ENCODE measurements around the gene PABPN1L.

PABPN1L gene

DNA sequence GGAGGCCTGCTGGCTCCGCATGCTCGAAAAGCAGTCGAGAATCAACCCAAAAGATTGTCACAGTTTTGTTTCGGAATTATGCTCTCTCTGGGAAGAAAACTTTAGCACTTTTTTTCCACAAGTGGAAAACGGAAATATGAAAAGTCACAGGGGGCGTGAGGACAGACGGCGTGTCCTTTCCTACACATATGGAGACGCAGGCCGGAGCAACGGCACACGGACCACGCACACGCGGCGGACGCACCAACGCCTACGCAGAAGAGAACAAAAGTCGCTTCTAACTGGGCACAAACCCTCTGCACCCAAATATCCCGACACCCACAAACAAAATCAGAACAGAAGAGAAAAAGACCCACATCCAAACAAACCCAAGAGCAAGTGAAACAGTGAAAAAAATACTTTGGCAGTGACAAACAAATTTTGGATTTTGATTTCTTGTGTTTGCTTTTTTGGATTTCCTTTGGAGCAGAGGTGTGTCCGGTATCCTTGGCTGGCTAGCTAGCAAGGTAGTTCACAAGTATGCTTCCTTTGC is 9.3 kb upstream of the PABPN1L start:
- TF ChIP-seq TAF1 (IDR thresholded peaks at IDR 0.05; ENCODE audit: borderline replicate concordance, insufficient read depth, low read length) (no peak), POLR2AphosphoS5 (IDR thresholded peaks at IDR 0.05; ENCODE audit: low read depth, low read length) (no peak), FOXP2 (optimal IDR thresholded peaks at IDR 0.05; ENCODE audit: borderline replicate concordance, extremely low read depth, extremely low read length, insufficient read depth) (no peak), SIN3A (IDR thresholded peaks at IDR 0.05; ENCODE audit: borderline replicate concordance, insufficient read depth, low read length) (no peak)
- TF ChIP-seq, protein P1, sequence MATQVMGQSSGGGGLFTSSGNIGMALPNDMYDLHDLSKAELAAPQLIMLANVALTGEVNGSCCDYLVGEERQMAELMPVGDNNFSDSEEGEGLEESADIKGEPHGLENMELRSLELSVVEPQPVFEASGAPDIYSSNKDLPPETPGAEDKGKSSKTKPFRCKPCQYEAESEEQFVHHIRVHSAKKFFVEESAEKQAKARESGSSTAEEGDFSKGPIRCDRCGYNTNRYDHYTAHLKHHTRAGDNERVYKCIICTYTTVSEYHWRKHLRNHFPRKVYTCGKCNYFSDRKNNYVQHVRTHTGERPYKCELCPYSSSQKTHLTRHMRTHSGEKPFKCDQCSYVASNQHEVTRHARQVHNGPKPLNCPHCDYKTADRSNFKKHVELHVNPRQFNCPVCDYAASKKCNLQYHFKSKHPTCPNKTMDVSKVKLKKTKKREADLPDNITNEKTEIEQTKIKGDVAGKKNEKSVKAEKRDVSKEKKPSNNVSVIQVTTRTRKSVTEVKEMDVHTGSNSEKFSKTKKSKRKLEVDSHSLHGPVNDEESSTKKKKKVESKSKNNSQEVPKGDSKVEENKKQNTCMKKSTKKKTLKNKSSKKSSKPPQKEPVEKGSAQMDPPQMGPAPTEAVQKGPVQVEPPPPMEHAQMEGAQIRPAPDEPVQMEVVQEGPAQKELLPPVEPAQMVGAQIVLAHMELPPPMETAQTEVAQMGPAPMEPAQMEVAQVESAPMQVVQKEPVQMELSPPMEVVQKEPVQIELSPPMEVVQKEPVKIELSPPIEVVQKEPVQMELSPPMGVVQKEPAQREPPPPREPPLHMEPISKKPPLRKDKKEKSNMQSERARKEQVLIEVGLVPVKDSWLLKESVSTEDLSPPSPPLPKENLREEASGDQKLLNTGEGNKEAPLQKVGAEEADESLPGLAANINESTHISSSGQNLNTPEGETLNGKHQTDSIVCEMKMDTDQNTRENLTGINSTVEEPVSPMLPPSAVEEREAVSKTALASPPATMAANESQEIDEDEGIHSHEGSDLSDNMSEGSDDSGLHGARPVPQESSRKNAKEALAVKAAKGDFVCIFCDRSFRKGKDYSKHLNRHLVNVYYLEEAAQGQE (IDR thresholded peaks at IDR 0.05; ENCODE audit: insufficient read depth in 1 of 2, low read depth in 2 of 2, low read length in 2 of 2): no peak

DNA sequence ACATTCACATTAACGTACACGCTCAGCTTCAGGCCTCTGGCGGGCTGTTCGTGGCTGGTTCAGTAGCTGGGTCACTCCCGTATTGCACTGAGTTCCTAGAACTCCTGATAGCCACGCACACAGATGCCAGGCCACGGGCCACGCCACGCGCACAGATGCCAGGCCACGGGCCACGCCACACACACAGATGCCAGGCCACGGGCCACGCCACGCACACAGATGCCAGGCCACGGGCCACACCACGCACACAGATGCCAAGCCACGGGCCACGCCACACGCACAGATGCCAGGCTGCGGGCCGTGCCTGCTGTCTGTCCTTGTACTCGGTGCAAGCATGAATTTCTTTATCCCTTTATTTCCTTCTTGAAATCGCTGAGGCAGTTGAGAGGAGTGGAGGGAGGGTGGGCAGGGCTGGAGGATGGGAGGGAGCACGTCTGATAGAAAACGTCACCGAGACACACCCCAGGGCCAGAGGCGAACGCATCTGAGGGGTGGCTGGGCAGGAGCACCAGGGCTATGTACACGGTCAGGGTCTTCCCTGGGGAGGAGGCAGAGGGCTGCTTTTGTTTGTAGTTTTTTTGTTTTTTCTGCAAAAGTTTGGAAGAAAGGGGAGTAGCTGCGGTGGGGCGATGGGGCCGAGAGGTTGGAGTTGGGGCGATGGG is 8.6 kb upstream of the PABPN1L start:
- TF ChIP-seq POLR2AphosphoS5 (IDR thresholded peaks at IDR 0.05; ENCODE audit: low read depth, low read length): no peak
- TF ChIP-seq TAF1 (IDR thresholded peaks at IDR 0.05; ENCODE audit: borderline replicate concordance, insufficient read depth, low read length): no peak
- TF ChIP-seq FOXP2 (optimal IDR thresholded peaks at IDR 0.05; ENCODE audit: borderline replicate concordance, extremely low read depth, extremely low read length, insufficient read depth): no peak
- TF ChIP-seq, protein P1 (IDR thresholded peaks at IDR 0.05; ENCODE audit: insufficient read depth in 1 of 2, low read depth in 2 of 2, low read length in 2 of 2): no peak
- no peak for TF ChIP-seq SIN3A (IDR thresholded peaks at IDR 0.05; ENCODE audit: borderline replicate concordance, insufficient read depth, low read length)

DNA sequence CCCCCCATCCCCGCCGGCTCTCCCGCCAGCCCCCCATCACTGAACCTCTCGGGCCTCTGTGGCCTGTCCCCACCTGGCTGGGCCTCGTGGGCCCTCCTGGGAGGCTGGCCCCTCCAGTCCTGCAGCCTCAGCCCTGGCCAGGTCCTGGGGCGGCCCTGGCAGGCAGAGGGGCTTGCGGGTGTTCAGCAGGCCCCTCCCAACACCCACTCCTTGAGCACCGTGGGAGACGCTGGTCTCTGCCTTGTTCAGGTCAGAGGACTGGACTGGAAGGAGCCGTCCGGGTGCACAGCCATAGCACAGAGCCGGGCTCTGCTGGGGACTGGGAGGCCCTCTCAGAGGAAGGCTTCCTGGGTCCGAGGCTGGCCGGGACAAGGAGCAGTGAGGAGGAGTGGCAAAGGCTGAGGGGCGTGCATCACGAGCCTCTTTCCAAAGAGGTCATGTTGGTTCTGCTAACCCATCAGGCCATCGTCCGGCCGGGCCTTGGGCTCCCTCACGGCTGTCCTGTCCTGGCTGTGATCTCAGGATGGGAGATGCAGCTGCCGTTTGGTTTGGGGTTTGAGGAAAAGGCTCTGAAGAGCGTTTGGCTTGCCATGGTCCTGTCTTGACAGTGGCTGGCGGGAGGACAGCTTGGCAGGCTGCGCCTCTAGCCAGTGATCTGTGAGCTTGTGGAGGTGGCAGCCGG is 6.3 kb upstream of the PABPN1L start:
- TF ChIP-seq SIN3A (IDR thresholded peaks at IDR 0.05; ENCODE audit: borderline replicate concordance, insufficient read depth, low read length) (no peak), POLR2AphosphoS5 (IDR thresholded peaks at IDR 0.05; ENCODE audit: low read depth, low read length) (no peak), TAF1 (IDR thresholded peaks at IDR 0.05; ENCODE audit: borderline replicate concordance, insufficient read depth, low read length) (no peak), FOXP2 (optimal IDR thresholded peaks at IDR 0.05; ENCODE audit: borderline replicate concordance, extremely low read depth, extremely low read length, insufficient read depth) (no peak)
- TF ChIP-seq, protein P1 (IDR thresholded peaks at IDR 0.05; ENCODE audit: insufficient read depth in 1 of 2, low read depth in 2 of 2, low read length in 2 of 2): no peak

DNA sequence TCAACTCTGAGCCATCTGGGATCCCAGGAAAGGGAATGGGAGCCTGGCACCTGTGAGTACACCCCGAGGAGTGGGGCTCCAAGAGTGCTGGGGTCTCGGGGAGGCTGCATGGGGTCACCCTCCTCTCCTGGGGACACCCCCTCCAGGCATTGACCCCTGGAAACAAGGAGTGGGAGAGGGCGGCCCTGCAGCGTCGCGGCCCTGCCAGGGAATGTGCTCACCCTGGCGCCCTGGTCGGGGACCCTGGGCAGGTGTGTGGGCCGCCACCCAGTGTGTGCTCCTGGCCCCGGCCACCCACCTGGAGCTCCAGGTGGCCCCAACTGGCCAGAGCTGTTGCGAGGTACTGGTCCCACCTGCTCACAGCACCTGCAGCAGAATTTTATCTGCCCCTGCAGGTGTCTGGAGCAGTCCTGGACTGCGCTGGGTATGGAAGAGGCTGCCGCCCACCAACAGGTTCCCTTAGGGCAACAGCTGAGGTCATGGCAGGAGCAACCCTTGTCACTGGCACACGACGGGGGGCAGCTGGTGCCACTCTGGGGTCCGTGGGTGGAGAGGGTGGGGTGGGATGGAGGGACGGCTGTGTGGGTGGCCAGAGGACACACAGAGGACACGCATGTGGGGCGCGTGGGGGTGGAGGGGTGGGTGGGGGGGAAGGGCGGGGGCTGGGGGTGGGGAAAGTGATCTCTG is 5.4 kb upstream of the PABPN1L start:
- TF ChIP-seq FOXP2 (optimal IDR thresholded peaks at IDR 0.05; ENCODE audit: borderline replicate concordance, extremely low read depth, extremely low read length, insufficient read depth) (no peak), SIN3A (IDR thresholded peaks at IDR 0.05; ENCODE audit: borderline replicate concordance, insufficient read depth, low read length) (no peak), POLR2AphosphoS5 (IDR thresholded peaks at IDR 0.05; ENCODE audit: low read depth, low read length) (no peak), TAF1 (IDR thresholded peaks at IDR 0.05; ENCODE audit: borderline replicate concordance, insufficient read depth, low read length) (no peak)
- TF ChIP-seq, protein P1 (IDR thresholded peaks at IDR 0.05; ENCODE audit: insufficient read depth in 1 of 2, low read depth in 2 of 2, low read length in 2 of 2): no peak

All from PFSK-1 (cell line).